Suprapubic skin (tissue), 4 donors: ENCODE data around the gene ARID1B. TPM values are rescaled to one million over a fixed set of nuclear protein-coding genes. Genes with fewer than 3 reads are reported as not detected.

Experiments
- DNase-seq, 2 donors: peaks; one replicate each; pipeline ENCODE4 v3.0.0-alpha.2; 2019; ENCODE audit warnings: low spot score in 2 of 2
- H3K27ac ChIP-seq: fragments of 200-600 bp; sonication (generic); one replicate; pipeline ENCODE4 v1.5.1; 2019
- H3K27me3 ChIP-seq: fragments of 200-600 bp; sonication (generic); one replicate; pipeline ENCODE4 v1.5.1; 2019
- H3K36me3 ChIP-seq: fragments of 200-600 bp; sonication (generic); one replicate; pipeline ENCODE4 v1.5.1; 2019
- H3K4me1 ChIP-seq: fragments of 200-600 bp; sonication (generic); one replicate; pipeline ENCODE4 v1.5.1; 2019
- H3K4me3 ChIP-seq: fragments of 200-600 bp; sonication (generic); one replicate; pipeline ENCODE4 v1.5.1; 2019; ENCODE audit warnings: mild to moderate bottlenecking
- H3K9me3 ChIP-seq: fragments of 200-600 bp; sonication (generic); one replicate; pipeline ENCODE4 v1.5.1; 2019
- CTCF ChIP-seq, 2 donors: fragments of 200-600 bp in 1 of 2; fragments of 450-650 bp in 1 of 2; sonication (generic) in 1 of 2; IDR thresholded peaks; one replicate each; pipeline ENCODE4 v1.5.1; 2016 to 2019; ENCODE audit warnings: antibody characterized with exemption in 2 of 2, mild to moderate bottlenecking in 1 of 2, moderate library complexity in 1 of 2
- EP300 ChIP-seq: sonication (generic); formaldehyde crosslinking; IDR thresholded peaks from one replicate; pipeline ENCODE4 v1.6.1; 2017; ENCODE audit warnings: antibody characterized with exemption
- POLR2A ChIP-seq, 2 donors: fragments of 450-650 bp; IDR thresholded peaks; one replicate each; pipeline ENCODE4 v1.6.1; 2017; ENCODE audit warnings: antibody characterized with exemption in 2 of 2, mild to moderate bottlenecking in 2 of 2, moderate library complexity in 2 of 2
- POLR2AphosphoS5 ChIP-seq, 3 donors: sonication (generic); formaldehyde crosslinking; IDR thresholded peaks; one replicate each; pipeline ENCODE4 v1.6.1; 2017; ENCODE audit warnings: antibody characterized with exemption in 3 of 3
- WGBS: methylation state at CpG from one replicate; pipeline ENCODE4 v1.1.5; 2018; 5-methylcytosine and 5-hydroxymethylcytosine counted together
- total RNA-seq, 4 donors: library from RNA; depleted of rRNA; stranded (reverse); fragments of >200 nt; gene quantifications; one replicate each; pipeline ENCODE4 v1.1.0, GENCODE V29; 2016

The ARID1B gene
- total RNA-seq, 4 donors from 2014 or later, result 102 to 233 (median 129) TPM

- Histone ChIP-seq H3K4me1 (peaks cover 20% of the 10 kb centered on the region), H3K36me3 (no peaks in the 10 kb centered on the region)
- no peak for TF ChIP-seq POLR2AphosphoS5 (IDR thresholded peaks at IDR 0.05)
- no peak for TF ChIP-seq POLR2A (IDR thresholded peaks at IDR 0.05)
- no peak for TF ChIP-seq CTCF (IDR thresholded peaks at IDR 0.05)
- no peak for TF ChIP-seq EP300
Observed at GRCh38 chr6:156960525-156960924, 183.3 kb downstream of the ARID1B start.

GRCh38 chr6:156961282-156961892 is 184.2 kb downstream of the ARID1B start:
- no peak for TF ChIP-seq POLR2A (IDR thresholded peaks at IDR 0.05)
- TF ChIP-seq CTCF (IDR thresholded peaks at IDR 0.05), result no peak
- H3K4me1 ChIP-seq, result peaks cover 11% of the 10 kb centered on the region
- H3K27me3 ChIP-seq, result no peaks in the 10 kb centered on the region
- no peaks in the 10 kb centered on the region for H3K36me3 ChIP-seq
- no peak for DNase-seq
- no peak overlapping the region for H3K27ac ChIP-seq
- 91% methylated on average over 16 of the region's 17 CpGs for whole genome bisulfite sequencing
- no peaks in the 10 kb centered on the region for H3K9me3 ChIP-seq
- H3K4me3 ChIP-seq, result no peak overlapping the region

More at GRCh38 chr6:156960525-156960924, 183.3 kb downstream of the ARID1B start:
- no peak overlapping the region for H3K4me3 ChIP-seq
- H3K9me3 ChIP-seq, result no peaks in the 10 kb centered on the region
- DNase-seq, result no peak
- H3K27ac ChIP-seq, result no peak overlapping the region
- H3K27me3 ChIP-seq, result no peaks in the 10 kb centered on the region

- peak overlapping the region; percentile 2 for H3K27ac ChIP-seq
- no peaks in the 10 kb centered on the region for H3K36me3 ChIP-seq
- H3K4me3 ChIP-seq, result peak overlapping the region; percentile 2
- no peaks in the 10 kb centered on the region for H3K9me3 ChIP-seq
- DNase-seq, result no peak
- TF ChIP-seq POLR2AphosphoS5 (IDR thresholded peaks at IDR 0.05) (peak in 1 of 3 donors; percentile 30), CTCF (IDR thresholded peaks at IDR 0.05) (no peak), EP300 (no peak)
- no peaks in the 10 kb centered on the region for H3K27me3 ChIP-seq
- 38% methylated on average over 10 of the region's 10 CpGs for WGBS
- H3K4me1 ChIP-seq, result peaks cover 5% of the 10 kb centered on the region
Observed at GRCh38 chr6:156963712-156964700, 186.8 kb downstream of the ARID1B start.

GRCh38 chr6:156967852-156968251 is 190.7 kb downstream of the ARID1B start:
- Histone ChIP-seq H3K4me3 (no peak overlapping the region), H3K27ac (no peak overlapping the region), H3K36me3 (no peaks in the 10 kb centered on the region), H3K27me3 (no peaks in the 10 kb centered on the region), H3K9me3 (no peaks in the 10 kb centered on the region), H3K4me1 (peaks cover 19% of the 10 kb centered on the region)
- no peak for TF ChIP-seq CTCF (IDR thresholded peaks at IDR 0.05)
- TF ChIP-seq EP300, result no peak
- TF ChIP-seq POLR2A (IDR thresholded peaks at IDR 0.05), result no peak
- TF ChIP-seq POLR2AphosphoS5 (IDR thresholded peaks at IDR 0.05), result no peak
- DNase-seq, result no peak
- 95% methylated on average over 4 of the region's 4 CpGs for WGBS

- Histone ChIP-seq H3K27me3 (no peaks in the 10 kb centered on the region), H3K27ac (no peak overlapping the region), H3K4me1 (peaks cover 19% of the 10 kb centered on the region), H3K9me3 (no peaks in the 10 kb centered on the region), H3K4me3 (no peak overlapping the region), H3K36me3 (no peaks in the 10 kb centered on the region)
- no peak for TF ChIP-seq POLR2AphosphoS5 (IDR thresholded peaks at IDR 0.05)
- DNase-seq, result no peak
- WGBS, result 91% methylated on average over 5 of the region's 5 CpGs
Observed at GRCh38 chr6:156969233-156969632, 192.1 kb downstream of the ARID1B start.
